H1 (cell line): ENCODE results near the gene CRHBP. TPM values are rescaled to one million over a fixed set of nuclear protein-coding genes. Genes with fewer than 3 reads are reported as not detected.

Source experiments
- CBX8 ChIP-seq: fragments of 300-800, 300-1000 bp; sonication (generic); IDR thresholded peaks from 2 replicates; pipeline ENCODE4 v1.7.1; 2016; ENCODE audit warnings: low read depth, low read length, borderline replicate concordance
- EGR1 ChIP-seq: IDR thresholded peaks from 2 replicates; pipeline ENCODE4 v1.6.1; 2011; ENCODE audit warnings: low read depth, low read length, borderline replicate concordance
- EP300 ChIP-seq, 2 experiments: IDR thresholded peaks; 1 replicate in 1 of 2; 2 replicates in 1 of 2; pipeline ENCODE4 v1.6.1; 2011 to 2012; ENCODE audit warnings: low read depth in 2 of 2, low read length in 2 of 2, mild to moderate bottlenecking in 2 of 2, borderline replicate concordance in 1 of 2, inconsistent platforms in 1 of 2, moderate library complexity in 1 of 2
- SIRT6 ChIP-seq: IDR thresholded peaks from one replicate; pipeline ENCODE4 v1.7.1; 2012; ENCODE audit warnings: low read length, inconsistent platforms
- ZNF274 ChIP-seq: IDR thresholded peaks from 2 replicates; pipeline ENCODE4 v1.7.0; 2012; ENCODE audit warnings: low read length, borderline replicate concordance; ENCODE audit errors: extremely low read depth
- polyA plus RNA-seq, 7 experiments: library from polyadenylated mRNA; depleted of rRNA in 3 of 7; stranded (reverse) in 5 of 7; unstranded in 2 of 7; fragments of >200 nt in 5 of 7; fragments of 200-250 nt in 2 of 7; gene quantifications; 1 replicate in 5 of 7; 2 replicates in 1 of 7; 4 replicates in 1 of 7; pipeline versions ENCODE4 v1.2.1 to v1.2.3, GENCODE V29; 2011 to 2013; ENCODE audit warnings: missing spikeins in 2 of 7, mixed read lengths in 2 of 7
- total RNA-seq: library from RNA; stranded (reverse); fragmentation: NEBNext Ultra II Directional; extraction: Animal tissue kit (Norgen Biotek cat#: 25700); gene quantifications from 2 replicates; pipeline ENCODE4 v1.2.1, GENCODE V29; 2021

The CRHBP gene
- total and polyA plus RNA-seq, 2 of the 8 experiments (the other 6 are each of a cell fraction or from before 2014, with no cell fraction given) = 0.30 TPM; not detected in 1

GRCh38 chr5:76986825-76987526 lies 34.1 kb downstream of the CRHBP start (continued):
- TF ChIP-seq ZNF274 (no peak), SIRT6 (no peak), CBX8 (no peak), EP300 (IDR thresholded peaks at IDR 0.05; ENCODE audit: borderline replicate concordance in 1 of 2, low read depth in 2 of 2, low read length in 2 of 2) (no peak), EGR1 (no peak)
